ENCODE measurements around the gene PALM. TPM values are rescaled to one million over a fixed set of nuclear protein-coding genes. Genes with fewer than 3 reads are reported as not detected.

Gene PALM
- polyA plus RNA-seq, 1 donor (not counting 4 experiments of a cell fraction or from before 2014, with no cell fraction given), result not detected

GRCh38 chr19:792306-792885 is 83.7 kb downstream of the PALM start:
- Histone ChIP-seq H4K20me1 (ENCODE audit: control insufficient read depth, extremely low read depth, insufficient read depth, low read length) (no peaks in the 10 kb centered on the region), H3K79me2 (ENCODE audit: control insufficient read depth, insufficient read depth, low read length) (no peaks in the 10 kb centered on the region), H3K9me1 (ENCODE audit: control insufficient read depth, extremely low read depth, insufficient read depth, low read length) (no peaks in the 10 kb centered on the region), H3K4me1 (ENCODE audit: control insufficient read depth, extremely low read depth, insufficient read depth, low read length) (peaks cover 16% of the 10 kb centered on the region), H3K4me3 (ENCODE audit: control insufficient read depth in 2 of 3, extremely low read depth in 1 of 3, insufficient read depth in 2 of 3, low read depth in 1 of 3, low read length in 3 of 3) (no peak overlapping the region), H3K4me2 (ENCODE audit: control insufficient read depth, extremely low read depth, insufficient read depth, low read depth, low read length) (no peak overlapping the region), H3K9ac (ENCODE audit: control insufficient read depth, extremely low read depth, insufficient read depth, low read length) (no peak overlapping the region), H3K27me3 (ENCODE audit: control insufficient read depth, extremely low read depth, insufficient read depth, low read length) (no peaks in the 10 kb centered on the region), H3K27ac (ENCODE audit: control insufficient read depth, insufficient read depth, low read length) (no peak overlapping the region), H3K36me3 (ENCODE audit: control insufficient read depth in 2 of 2, extremely low read depth in 1 of 2, insufficient read depth in 2 of 2, low read length in 2 of 2) (no peaks in the 10 kb centered on the region), H3K9me3 (ENCODE audit: control insufficient read depth, low read depth, low read length) (no peaks in the 10 kb centered on the region), H2AFZ (ENCODE audit: control insufficient read depth, low read length) (no peak overlapping the region)
- TF ChIP-seq CTCF (optimal IDR thresholded peaks at IDR 0.05 in 1 of 3, IDR thresholded peaks at IDR 0.05 in 1 of 3, conservative IDR thresholded peaks at IDR 0.05 in 1 of 3; ENCODE audit: extremely low read depth in 1 of 3, insufficient read depth in 2 of 3, low read length in 3 of 3) (no peak), EZH2 (IDR thresholded peaks at IDR 0.05; ENCODE audit: low read length) (no peak)
- FAIRE-seq, result no peak
- dilution Hi-C loops (cut with MboI; ENCODE audit: extremely low pct_ligation_motif_present, low sequenced_read_pairs), result no loop called here
- DNase-seq (ENCODE audit: low read depth, low spot score), result no peak

- Histone ChIP-seq H3K9ac (ENCODE audit: control insufficient read depth, extremely low read depth, insufficient read depth, low read length) (no peak overlapping the region), H4K20me1 (ENCODE audit: control insufficient read depth, extremely low read depth, insufficient read depth, low read length) (peaks cover 7% of the 10 kb centered on the region), H2AFZ (ENCODE audit: control insufficient read depth, low read length) (no peak overlapping the region), H3K36me3 (ENCODE audit: control insufficient read depth in 2 of 2, extremely low read depth in 1 of 2, insufficient read depth in 2 of 2, low read length in 2 of 2) (peaks cover 0 to 4% of the 10 kb centered on the region in 2 experiments), H3K4me3 (ENCODE audit: control insufficient read depth in 2 of 3, extremely low read depth in 1 of 3, insufficient read depth in 2 of 3, low read depth in 1 of 3, low read length in 3 of 3) (no peak overlapping the region), H3K4me1 (ENCODE audit: control insufficient read depth, extremely low read depth, insufficient read depth, low read length) (peaks cover 16% of the 10 kb centered on the region), H3K27ac (ENCODE audit: control insufficient read depth, insufficient read depth, low read length) (no peak overlapping the region), H3K4me2 (ENCODE audit: control insufficient read depth, extremely low read depth, insufficient read depth, low read depth, low read length) (no peak overlapping the region), H3K9me1 (ENCODE audit: control insufficient read depth, extremely low read depth, insufficient read depth, low read length) (no peaks in the 10 kb centered on the region), H3K27me3 (ENCODE audit: control insufficient read depth, extremely low read depth, insufficient read depth, low read length) (no peaks in the 10 kb centered on the region), H3K9me3 (ENCODE audit: control insufficient read depth, low read depth, low read length) (no peaks in the 10 kb centered on the region), H3K79me2 (ENCODE audit: control insufficient read depth, insufficient read depth, low read length) (peaks cover 10% of the 10 kb centered on the region)
- dilution Hi-C loops (cut with MboI; ENCODE audit: extremely low pct_ligation_motif_present, low sequenced_read_pairs), result no loop called here
- no peak for DNase-seq (ENCODE audit: low read depth, low spot score)
- FAIRE-seq, result no peak
- TF ChIP-seq EZH2 (IDR thresholded peaks at IDR 0.05; ENCODE audit: low read length) (no peak), CTCF (optimal IDR thresholded peaks at IDR 0.05 in 1 of 3, IDR thresholded peaks at IDR 0.05 in 1 of 3, conservative IDR thresholded peaks at IDR 0.05 in 1 of 3; ENCODE audit: extremely low read depth in 1 of 3, insufficient read depth in 2 of 3, low read length in 3 of 3) (no peak)
Observed at GRCh38 chr19:793806-794205, 85.1 kb downstream of the PALM start.
